SHP77 (cell line): ENCODE measurements around the gene ERN1.
A peak's percentile ranks its signal among the peaks of the same experiment; 100 is the strongest.

Experiments
- DNase-seq, 2 experiments: peaks; one replicate each; lab custom pipeline; 2025; lab: John Stamatoyannopoulos, UW

Gene ERN1

DNA sequence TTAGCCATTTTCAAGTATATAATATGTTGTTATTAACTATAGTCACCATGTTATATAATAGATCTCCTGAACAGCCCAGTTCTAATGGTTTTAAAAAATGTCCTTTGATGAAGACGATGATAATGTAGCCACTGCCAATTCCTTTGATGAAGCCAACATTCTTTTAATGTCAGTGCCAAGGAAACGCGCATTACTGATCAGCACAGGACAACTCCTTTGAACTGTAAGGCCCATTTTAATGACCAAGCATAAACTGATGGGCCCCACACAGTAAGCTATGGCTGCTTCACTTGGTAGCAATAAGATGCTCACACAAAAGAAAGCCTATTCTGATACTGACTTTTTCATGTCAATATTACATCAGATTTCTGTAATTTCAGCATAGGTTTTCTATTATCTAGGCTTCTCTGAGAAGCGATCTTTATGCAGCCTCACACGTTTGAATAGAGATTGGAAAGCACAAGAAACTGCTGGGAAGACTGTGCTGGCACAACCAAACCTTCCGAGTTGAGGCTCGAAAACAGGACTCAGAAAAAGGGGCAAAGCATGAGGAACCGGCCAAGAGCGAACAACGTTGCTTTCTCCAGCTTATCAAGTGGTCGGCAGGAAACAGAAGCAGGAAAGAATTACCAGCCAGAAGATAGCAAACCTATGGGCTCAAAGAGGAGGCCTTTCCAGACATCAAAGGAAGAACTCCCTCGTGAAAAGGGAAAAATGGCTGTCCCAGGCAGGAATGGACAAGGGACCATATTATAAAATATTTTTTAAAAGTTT lies 19.4 kb downstream of the ERN1 start:
- DNase-seq = no peak

- no peak for DNase-seq
These were observed 20.5 kb downstream of the ERN1 start for GRCh38 chr17:64109400-64109799.

DNA sequence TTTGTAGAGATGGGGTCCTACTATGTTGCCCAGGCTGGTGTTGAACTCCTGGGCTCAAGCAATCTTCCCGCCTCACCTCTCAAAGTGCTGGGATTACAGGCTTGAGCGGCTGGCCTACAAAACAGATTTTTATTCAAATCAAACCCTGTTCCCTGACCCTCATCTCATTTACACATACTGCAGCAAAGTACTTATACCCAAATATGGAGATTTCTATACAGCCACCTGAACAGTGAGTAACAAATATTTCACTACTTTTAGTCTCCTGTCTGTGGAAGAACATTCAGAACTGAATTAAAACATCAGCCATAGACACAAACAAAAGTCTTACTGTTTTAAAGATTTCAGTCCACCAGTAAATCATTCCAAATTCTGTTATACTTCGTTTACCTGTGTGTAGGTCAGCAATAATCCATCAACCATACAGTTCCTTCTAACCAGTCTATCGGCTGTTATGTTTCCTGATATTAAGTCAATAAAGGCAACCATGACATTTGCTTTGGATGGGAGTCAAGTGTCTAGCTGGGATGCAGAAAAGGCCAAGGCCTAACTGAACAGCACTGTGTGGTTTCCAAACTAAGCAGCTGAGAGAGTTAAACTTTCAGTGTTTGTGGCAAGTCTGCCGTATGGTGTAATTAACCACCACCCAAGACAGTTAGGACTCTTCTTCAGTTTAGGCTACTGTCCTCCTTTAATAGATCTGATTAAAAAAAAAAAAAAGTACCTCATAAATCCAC lies 22.3 kb downstream of the ERN1 start:
- peak; percentile 39 to 63 for DNase-seq

GRCh38 chr17:64106918-64107317 lies 23.0 kb downstream of the ERN1 start:
- DNase-seq = no peak

- no peak for DNase-seq
These were observed 26.3 kb downstream of the ERN1 start for GRCh38 chr17:64103391-64104364.

- no peak for DNase-seq
These were observed 27.1 kb downstream of the ERN1 start for GRCh38 chr17:64102627-64103390.

DNA sequence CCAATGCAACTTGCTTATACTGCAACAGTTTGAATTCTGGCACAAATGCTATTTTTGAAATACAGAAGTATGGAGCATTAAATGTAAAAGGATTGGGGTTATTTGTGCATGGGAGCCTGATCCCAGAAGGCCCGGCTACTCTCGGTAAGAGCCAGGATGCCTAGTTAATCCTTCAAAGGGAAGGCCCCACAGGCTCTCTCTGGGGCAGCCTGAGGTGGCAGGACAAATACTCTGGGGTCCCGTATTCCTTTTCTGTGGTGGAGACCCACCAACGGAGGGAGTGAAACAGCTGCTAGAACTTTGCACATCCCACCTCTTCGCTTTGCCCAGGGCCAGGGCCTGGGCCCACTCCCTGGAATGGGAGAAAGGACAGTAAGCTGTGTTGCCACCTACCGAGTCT lies 30.4 kb downstream of the ERN1 start:
- no peak for DNase-seq

- DNase-seq = no peak
These were observed 32.6 kb downstream of the ERN1 start for GRCh38 chr17:64097196-64097936.

DNA sequence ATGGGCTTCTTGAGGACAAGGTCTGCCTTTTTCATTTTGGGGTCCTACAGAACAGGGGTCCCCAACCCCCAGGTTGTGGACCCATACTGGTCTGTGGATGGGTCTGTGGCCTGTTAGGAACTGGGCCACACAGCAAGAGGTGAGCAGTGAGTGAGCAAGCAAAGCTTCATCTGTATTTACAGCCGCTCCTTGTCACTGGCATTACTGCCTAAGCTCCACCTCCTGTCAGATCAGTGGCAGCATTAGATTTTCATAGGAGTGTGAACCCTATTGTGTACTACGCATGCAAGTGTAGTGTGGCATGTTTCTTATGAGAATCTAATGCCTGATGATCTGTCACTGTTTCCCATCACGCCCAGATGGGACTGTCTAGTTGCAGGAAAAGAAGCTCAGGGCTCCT lies 33.9 kb downstream of the ERN1 start:
- DNase-seq = no peak

- peak; percentile 38 to 61 for DNase-seq
These were observed 34.6 kb downstream of the ERN1 start for GRCh38 chr17:64095144-64095882.

GRCh38 chr17:64094412-64094811 lies 35.5 kb downstream of the ERN1 start:
- no peak for DNase-seq

- DNase-seq = no peak
These were observed 36.9 kb downstream of the ERN1 start for GRCh38 chr17:64092952-64093451.

DNA sequence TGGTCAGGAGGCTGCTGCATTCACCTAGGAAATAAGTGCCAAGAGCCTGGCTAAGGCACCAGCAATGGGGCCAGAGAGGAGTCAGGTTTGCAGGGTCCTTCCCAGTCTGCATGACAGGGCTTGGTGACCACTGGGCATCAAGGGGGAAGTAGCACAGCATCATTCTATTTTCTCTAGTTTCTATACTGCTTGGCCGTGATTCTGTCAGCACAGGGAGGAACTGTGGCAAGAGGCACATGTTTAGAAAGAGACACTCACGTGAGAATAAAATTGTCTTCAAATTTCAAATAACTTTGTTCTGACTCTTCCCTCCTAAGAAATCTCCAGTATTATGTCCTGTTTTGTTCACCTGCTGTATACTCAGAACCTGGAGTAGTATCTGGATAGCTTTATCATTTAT lies 37.8 kb downstream of the ERN1 start:
- DNase-seq = no peak

GRCh38 chr17:64091571-64091970 lies 38.4 kb downstream of the ERN1 start:
- DNase-seq = no peak

DNA sequence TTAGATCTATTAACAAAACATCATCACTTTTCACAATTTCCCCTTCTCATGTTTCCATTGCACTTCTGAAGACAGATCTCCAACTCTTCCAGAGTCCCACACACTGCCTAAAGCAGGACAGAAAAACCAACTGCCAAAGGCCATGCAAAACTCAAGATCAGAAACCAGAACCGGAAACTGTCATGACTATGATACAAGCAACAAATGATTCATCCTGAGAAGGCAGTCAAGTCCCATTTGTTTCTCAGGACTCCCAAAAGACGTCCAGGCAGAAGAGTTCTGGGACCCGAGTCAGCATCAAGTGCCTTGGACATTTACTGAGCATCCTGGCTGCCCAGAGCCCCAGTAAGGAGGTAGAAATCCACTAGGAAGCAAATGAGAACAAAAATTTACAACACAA lies 38.8 kb downstream of the ERN1 start:
- no peak for DNase-seq

DNA sequence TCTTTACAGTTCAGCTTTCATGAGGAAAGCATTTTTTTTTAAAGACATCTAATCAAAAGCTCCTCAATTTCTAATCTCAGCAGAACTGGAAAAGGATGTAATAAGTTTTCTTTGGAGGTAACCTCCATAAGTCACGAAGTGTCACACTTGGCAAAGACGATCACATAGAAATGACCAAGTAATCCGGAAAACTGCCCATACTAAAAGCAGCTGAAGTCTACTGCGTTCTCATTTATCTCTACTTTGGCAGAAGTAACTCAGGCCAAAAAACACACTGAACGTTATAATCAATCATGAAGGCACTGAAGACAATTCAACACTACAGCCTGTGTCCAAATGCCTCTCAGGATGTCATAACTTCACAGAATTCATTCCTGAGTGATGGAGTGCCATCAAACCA lies 39.8 kb downstream of the ERN1 start:
- DNase-seq = no peak

GRCh38 chr17:64087252-64088005 lies 42.5 kb downstream of the ERN1 start:
- DNase-seq = no peak

GRCh38 chr17:64085650-64086005 lies 44.3 kb downstream of the ERN1 start:
- DNase-seq = no peak

DNA sequence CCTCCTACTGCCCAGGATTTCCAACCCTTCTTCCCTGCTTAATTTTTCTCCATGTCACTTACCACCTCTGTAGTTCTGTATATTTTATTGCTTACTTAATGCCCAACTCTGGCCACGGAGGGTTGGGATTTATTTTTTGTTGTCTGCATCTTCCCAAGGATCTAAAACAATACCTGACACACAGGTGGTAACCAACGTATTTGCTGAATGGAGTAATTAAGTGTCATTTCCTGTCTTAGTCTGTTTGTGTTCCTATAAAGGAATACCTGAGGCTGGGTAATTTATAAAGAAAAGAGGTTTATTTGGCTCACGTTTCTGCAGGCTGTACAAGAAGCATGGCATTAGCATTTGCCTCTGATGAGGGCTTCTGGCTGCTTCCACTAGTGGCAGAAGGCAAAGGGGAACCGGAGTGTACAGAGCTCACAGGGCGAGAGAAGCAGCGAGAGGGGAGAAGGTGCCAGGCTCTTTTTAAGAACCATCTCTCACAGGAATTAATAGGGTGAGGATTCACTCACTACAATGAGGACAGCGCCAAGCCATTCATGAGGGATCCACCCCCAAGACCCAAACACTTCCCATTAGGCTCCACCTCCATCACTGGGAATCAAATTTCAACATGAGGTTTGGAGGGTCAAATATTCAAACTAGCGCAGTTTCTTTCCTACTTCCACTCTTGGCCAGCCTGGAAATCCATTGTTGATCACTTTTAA lies 44.8 kb downstream of the ERN1 start:
- no peak for DNase-seq
